Inferior parietal cortex (tissue), 1 donor: ENCODE results near the gene ULK3.

Experiments
- DNase-seq: peaks from one replicate; pipeline ENCODE4 v3.0.0-alpha.2; 2016; ENCODE audit errors: extremely low spot score

ULK3 gene

DNA sequence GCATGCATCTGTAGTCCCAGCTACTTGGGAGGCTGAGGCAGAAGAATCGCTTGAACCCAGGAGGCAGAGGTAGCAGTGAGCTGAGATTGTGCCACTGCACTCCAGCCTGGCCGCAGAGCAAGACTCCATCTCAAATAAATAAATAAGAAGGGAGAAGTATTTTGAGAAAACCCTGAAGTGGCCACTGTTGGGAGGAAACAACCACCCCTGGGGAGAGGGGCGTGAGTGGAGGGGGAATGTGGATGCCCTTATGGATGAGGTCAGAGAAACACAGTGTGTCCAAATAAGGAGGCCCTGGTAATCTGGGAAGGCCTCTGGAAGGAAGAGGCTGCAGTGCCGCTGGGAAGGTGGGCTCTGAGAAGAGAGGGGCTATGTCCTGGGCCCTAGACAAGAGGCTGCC, 20.7 kb downstream of the ULK3 start:
- DNase-seq, result no peak

DNA sequence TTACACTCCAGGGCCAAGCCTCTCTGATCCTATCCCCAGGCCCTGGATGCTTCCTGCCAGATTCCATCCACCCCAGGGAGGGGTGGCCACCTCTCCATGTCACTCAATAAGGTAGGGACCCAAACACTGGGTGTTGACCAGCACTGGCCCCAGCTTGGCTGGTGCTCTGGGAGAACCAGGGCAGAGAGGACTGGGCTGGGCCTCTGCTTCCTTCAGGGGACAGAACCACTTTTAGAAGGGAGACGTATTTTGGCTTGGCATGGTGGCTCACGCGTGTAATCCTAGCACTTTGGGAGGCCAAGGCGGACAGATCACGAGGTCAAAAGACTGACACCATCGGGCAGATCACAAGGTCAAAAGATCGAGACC, 21.2 kb downstream of the ULK3 start:
- no peak for DNase-seq

DNA sequence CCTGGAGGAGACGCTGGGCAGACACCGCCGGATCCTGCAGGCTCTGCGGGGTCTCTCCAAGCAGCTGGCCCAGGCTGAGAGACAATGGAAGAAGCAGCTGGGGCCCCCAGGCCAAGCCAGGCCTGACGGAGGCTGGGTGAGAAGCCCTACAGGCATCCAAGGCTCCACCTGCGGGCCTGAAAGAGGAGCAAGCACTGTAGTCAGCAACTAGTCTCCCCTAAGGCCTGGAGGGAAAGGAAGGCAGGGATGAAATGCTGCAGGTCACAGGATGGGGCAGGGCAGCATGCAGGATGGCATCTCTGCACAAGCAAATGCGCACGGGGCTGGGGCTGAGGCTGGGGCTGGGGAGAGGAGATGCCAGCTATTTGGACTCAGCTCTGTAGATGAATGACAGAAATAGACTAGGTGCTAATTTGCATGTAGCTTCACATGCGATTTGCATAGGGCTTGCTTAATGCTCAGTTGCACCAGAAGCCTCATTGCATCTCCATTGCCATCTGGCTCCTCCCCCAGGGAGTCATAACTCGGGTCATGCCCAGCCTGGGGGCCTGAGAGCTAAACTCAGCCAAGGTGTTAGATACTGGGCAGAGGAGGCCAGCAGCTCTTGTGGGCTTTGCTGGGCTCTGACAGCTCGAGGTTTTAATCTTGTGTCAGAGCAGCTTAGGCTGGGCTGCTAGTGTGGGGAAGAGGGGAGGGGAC, 21.7 kb downstream of the ULK3 start:
- no peak for DNase-seq

DNA sequence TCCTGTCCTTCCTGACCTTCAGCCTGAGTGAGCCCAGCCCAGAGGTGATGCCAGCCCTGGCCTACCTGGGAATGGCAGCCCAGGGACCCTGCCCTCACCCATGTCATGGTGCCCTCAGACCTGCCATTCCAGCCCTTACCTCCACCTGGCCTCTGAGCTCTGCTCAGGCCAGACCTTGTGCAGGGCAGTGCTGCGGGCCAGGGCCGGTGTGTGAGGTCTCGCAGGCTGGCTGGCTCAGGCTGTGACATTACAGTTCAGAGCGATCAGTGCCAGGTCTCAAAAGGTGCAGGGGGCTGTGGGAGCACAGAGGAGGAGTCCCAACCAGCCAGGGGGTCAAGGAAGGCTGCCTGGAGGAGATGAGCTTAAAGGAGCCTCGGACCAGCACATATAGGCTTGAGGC, 22.9 kb downstream of the ULK3 start:
- no peak for DNase-seq

DNA sequence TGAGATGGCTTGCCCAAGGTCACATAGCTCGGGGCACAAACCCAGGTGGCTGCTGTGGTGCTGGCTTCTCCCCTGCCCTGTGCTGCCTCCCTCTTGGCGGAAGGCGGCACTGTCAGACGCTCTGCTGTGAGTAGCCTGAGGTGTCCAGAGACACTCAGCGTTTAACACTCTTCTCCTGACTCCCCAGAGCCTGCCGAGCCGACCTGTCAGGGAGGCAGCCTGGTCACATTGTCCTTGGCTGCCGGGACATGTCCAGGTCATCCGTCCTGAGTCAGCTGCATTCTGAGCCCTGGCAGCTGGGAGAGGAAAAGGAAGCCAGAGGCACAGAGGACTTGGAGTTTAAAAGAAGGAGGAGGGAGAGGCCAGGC, 25.6 kb downstream of the ULK3 start:
- no peak for DNase-seq

DNA sequence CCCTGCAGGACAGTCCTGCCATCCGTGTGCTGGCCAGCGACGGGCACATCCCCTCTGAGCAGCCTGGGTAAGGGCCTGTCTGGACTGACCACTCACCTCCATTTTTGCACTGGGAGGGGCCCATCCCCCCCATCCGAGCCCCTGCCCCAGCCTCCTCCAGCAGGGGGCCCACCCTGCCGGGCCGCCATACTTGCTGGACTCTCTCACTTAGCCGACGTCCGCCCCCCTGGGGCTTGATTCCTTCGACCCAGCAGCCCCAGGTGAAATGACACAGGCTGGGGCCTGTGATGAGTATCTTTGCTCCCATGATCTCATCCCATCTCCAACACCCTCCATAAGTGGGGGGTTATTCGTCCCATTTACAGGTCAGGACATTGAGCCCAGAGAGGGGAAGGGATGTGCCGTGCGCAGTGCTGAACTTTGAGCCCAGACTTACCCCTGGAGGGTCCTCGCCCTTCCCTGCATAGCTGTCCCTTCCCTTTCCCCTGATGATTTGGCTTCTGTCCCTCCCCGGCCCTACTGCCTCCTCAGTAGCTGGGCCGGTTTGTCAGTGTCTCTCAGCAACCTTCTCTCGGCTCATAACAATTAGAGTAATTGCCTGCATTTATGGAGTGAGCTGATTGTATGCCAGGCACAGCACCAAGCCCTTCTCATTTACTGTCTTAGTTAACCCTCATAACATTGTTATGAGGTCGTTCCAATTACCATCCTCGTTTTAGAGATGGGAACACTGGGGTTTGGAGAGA, 26.2 kb downstream of the ULK3 start:
- no peak for DNase-seq

DNA sequence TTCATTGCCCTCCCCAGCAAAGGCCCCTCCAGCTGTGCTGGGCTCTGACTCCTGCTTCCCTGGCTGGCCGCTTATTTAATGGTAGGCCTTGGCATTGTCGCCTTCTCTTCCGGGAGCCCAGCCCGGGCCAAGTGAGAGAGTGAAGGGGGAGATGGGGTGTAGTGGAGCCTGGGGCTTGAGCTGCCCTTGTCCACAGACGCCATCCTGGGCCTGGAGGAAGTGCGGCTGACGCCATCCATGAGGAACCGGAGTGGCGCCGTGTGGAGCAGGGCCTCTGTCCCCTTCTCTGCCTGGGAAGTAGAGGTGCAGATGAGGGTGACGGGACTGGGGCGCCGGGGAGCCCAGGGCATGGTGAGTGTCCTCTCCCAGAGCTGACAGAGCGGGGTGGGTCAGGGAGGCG, 27.0 kb downstream of the ULK3 start:
- no peak for DNase-seq

DNA sequence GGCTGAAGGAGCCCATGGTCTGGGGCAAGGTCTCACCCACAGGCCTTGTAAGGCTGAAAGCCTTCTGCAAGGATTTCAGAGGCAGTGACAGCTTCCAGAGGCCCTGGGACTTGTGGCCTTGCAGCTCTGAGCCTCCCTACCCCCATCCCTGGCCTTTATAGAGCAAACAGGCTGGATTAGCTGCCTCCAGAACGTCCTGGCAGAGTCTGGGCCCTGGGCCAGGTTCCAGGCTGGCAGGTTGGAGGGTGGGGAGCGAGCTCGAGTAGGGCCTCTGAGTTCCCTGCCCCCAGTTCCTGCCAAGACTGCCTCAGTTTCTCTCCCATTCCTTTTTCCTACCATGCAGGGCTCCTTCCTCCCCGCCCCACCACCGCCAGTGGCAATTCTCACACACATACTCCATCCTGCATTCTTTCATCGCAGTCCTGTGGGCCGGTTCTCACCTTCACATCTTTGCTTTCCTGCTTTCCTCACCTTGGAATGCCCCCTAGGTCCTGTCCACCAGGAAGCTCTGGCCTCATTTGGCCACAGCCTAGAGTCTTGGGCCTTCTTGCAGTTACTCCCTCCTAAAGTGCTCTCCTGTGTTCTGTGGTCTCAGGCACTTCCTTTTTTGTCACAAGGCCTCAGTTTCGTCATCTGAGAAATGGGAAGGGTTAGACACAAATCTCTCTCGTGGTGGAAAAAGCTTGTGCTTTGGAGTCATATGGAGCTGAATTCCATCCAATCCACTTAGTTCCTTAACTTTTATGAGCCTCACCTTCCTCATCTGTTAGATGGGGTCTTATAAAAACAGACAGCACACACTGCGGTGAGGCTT, 27.6 kb downstream of the ULK3 start:
- no peak for DNase-seq

DNA sequence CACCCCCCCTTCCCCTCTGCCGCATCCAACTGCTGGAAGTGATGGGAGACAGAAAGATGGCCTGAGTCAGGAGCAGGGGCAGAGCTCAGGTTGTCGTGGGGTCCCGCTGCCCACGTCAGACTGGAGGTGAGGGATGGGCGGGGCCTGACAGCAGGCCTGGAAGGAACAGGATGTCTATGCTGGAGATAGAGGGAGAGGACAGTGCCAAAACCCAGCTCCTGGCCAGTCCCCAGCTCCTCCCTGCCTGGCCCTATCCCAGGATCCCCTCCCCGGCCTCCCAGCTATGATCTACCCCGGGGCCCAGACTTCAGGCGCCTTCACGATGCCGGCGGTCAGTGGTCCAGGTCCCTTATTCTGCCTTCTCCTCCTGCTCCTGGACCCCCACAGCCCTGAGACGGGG, 30.4 kb downstream of the ULK3 start, which contains the start of gene LMAN1L:
TSS of gene LMAN1L (plus strand) at position 303 of the 400 bp plus-strand sequence. CDS start at position 323, 20 bp downstream.
- DNase-seq, result no peak

DNA sequence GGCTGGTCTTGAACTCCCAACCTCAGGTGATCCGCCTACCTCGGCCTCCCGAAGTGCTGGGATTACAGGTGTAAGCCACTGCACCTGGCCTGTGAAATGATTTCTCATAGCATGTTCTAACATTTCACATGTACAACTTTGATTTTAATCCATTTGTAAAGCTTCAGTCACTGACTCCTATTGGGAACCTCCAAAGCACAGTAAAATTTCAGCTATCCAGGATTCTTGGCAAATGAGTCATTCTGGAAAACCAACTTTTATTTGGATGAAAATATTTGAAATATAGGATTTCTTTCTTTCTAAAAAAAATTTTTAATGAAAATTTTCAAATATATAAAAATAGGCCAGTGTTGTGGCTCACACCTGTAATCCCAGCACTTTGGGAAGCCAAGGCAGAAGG, 33.0 kb downstream of the ULK3 start:
- DNase-seq, result no peak

DNA sequence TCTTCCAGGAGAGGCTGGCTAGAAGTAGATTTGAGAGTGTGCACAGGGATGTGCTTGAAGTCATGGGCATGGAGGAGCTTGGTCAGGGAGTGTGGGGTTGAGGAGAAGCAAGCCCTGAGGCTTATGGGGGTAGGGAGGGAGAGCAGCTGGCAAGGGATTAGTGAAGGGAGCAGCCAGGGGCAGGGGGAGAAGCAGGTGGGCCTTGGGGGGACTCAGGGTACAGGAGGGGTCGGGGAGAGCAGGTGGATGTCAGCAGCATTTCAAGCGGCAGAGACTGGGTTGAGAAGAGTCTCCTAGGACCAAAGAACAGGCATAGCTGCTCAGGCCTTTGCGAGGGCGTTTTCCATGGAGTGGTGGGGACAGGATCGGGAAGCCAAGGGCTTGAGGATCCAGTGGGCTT, 33.7 kb downstream of the ULK3 start:
- no peak for DNase-seq

DNA sequence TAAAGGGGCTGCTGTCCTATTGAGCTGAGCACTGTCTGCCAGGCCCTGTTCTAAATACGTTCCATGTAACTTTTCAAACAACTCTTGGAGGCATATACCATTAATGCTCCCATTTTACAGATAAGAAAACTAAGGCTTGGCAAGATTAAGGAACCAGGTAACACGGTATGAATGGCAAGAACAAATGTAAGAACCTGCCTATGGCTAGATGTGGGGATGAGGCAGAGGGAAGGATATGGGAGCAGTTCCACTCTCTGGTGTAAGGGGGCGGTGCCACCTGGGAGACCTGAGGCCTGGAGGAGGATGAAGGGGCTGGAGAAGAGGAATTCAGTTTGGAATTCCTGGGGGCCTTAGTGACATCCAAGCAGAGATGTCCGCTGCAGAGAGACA, 34.1 kb downstream of the ULK3 start:
- no peak for DNase-seq

DNA sequence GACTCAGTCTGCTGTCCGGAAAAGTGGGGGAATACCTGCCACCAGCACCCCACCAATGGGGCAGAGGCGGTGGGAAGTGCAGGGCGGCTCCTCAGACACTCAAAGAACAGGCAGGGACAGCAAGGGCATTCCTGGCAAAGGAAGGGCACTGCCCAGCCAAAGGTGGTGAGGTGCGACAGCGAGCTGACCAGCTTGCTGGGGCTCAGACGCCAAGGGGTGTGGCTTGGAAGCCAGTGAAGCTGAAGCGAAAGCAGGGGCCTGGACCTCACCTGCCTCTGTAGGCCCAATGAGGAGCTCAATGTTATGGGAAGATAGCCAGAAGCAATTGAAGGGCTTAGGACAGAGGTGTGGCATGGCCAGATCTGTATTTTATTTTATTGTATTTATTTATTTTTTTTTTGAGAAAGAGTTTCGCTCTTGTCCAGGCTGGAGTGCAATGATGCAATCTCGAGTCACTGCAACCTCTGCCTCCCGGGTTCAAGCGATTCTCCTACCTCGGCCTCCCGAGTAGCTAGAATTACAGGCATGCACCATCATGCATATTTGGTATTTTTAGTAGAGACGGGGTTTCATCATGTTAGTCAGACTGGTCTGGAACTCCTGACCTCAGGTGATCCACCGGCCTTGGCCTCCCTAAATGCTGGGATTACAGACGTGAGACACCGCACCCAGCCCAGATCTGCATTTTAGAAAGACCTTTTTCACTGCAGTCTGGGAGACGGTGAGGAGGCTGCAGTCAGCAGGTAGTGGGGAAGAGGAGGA, 34.7 kb downstream of the ULK3 start:
- DNase-seq, result no peak

DNA sequence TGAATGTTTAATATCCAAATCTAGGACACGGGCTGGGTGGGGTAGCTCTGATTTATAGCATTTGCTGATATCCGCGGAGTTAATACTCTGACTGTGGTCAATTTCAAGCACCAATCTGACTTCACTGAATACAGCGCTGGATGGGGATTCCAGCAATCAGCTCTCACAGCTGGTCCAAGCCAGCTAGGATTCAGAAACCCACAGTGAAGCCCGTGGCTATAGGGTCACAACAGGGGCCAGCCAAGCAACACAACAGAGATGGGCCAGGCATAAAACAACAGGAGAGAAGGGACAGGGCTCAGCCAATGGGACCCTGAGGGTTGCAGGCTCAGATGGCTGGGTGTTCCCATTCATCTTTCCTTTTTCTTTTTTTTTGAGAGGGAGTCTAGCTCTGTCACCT, 35.7 kb downstream of the ULK3 start:
- DNase-seq, result no peak

DNA sequence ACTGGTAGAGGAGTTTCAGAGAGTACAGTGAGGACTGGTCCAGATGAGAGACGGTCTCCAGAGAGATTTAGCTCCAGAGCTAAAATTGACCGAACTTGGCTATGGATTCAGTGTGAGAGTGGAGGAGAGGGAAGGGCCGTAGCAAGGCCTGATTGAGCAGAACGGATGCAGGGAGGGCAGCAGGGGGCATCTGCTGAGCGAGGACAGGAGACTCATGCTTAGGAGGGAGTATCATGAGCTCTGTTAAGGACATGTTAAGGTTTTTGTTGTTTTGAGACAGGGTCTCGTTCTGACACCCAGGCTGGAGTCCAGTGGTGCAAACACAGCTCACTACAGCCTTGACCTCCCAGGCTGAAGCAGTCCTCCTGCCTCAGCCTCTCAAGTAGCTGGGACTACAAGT, 38.0 kb downstream of the ULK3 start:
- no peak for DNase-seq

DNA sequence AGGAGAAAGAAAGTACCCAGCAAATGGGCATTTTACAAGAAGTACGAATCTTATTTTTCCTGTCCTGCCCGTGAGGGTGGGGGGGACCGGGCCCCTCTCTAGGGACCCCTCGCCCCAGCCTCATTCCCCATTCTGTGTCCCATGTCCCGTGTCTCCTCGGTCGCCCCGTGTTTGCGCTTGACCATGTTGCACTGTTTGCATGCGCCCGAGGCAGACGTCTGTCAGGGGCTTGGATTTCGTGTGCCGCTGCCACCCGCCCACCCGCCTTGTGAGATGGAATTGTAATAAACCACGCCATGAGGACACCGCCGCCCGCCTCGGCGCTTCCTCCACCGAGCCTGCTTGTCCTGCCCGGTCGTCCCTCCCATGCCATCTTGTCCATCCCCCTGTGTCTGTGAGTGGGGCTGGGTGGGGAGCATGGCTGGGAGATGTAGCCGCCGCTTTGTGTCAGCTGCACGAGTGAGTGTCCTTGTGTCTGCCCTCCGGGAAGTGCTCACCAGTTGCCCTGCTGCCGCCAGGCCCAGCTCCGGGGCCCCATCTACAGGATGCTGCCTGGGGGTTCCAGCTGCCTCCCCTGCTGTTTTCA, 40.0 kb downstream of the ULK3 start:
- no peak for DNase-seq

DNA sequence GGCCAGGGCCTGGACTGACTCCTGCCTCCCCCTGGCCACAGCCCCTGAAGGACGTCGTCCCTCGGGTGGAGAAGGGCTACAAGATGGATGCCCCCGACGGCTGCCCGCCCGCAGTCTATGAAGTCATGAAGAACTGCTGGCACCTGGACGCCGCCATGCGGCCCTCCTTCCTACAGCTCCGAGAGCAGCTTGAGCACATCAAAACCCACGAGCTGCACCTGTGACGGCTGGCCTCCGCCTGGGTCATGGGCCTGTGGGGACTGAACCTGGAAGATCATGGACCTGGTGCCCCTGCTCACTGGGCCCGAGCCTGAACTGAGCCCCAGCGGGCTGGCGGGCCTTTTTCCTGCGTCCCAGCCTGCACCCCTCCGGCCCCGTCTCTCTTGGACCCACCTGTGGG, 40.7 kb downstream of the ULK3 start:
- DNase-seq, result no peak

DNA sequence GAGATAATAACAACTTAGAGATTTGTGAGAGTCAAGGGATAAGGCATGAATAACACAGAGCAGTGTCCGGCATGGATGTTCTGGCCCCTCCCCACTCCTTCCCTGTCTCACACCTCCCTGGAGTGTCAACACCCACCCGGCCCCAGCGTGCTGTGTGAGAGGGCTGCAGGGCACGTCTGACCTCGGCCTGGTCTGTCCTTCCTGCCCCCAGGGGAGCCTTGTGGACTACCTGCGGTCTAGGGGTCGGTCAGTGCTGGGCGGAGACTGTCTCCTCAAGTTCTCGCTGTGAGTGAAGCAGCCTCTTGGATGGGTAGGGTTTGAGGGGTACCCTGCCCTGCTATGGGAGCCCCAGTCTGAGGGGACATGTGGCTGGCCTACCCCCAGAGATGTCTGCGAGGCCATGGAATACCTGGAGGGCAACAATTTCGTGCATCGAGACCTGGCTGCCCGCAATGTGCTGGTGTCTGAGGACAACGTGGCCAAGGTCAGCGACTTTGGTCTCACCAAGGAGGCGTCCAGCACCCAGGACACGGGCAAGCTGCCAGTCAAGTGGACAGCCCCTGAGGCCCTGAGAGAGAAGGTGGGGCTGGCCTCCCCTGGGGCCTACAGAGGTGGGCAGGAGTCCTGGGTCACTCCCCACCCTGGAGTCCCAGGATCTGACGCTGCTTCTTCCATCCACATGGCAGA, 41.5 kb downstream of the ULK3 start:
- DNase-seq, result no peak

DNA sequence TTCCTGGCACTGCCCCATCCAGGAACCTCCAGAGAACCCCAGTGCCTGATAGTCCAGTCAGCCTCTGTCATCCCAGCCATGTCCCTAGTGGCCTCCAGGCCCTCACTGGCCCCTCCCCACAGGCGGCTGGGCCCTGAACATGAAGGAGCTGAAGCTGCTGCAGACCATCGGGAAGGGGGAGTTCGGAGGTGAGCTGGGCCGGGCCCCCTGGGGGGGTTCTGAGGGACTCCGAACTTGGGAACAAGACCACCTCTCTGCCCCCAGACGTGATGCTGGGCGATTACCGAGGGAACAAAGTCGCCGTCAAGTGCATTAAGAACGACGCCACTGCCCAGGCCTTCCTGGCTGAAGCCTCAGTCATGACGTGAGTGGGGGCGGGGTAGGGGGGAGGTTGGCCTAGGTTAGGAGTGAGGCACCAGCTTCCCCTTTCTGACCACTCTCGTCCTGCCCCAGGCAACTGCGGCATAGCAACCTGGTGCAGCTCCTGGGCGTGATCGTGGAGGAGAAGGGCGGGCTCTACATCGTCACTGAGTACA, 42.3 kb downstream of the ULK3 start:
- no peak for DNase-seq

DNA sequence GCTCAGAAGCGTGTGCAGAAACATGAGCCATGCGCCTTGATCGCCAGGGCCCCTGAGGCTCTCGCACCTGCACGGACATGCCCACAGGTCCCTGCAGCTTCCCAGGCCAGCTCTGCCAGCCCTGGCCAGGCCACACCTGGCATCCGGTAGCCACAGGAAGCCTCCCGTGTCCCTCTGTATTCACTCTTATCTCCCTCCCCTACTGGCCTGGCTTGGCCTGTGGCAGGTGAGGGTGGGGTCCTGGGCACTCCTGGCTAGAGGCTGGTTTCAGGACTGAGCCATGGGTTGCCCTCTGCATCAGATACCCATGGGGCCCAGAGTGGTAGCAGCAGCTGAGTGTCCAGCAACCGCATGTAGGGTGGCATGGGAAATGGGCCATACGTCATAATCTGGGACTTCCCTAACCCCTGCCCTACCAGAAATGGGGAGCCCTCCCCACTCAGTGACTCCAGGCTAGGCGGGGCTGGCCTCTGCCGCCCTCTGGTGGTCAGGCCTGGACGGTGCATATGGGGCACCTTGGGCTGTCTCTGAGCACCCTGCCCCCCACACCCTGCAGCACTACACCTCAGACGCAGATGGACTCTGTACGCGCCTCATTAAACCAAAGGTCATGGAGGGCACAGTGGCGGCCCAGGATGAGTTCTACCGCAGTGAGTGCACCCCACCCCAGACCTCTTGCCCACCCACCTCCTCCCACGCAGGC, 42.9 kb downstream of the ULK3 start:
- DNase-seq, result peak; percentile 65
